ENCODE results near the gene NRGN. TPM values are rescaled to one million over a fixed set of nuclear protein-coding genes. Genes with fewer than 3 reads are reported as not detected.
"Not testable (repeated sequence)": the region's sequence is repeated elsewhere in the genome, so short reads cannot be mapped to it uniquely, and the experiment has no call there.

The NRGN gene
- total RNA-seq, 1 experiment from 2014 or later: 17.5 TPM

DNA sequence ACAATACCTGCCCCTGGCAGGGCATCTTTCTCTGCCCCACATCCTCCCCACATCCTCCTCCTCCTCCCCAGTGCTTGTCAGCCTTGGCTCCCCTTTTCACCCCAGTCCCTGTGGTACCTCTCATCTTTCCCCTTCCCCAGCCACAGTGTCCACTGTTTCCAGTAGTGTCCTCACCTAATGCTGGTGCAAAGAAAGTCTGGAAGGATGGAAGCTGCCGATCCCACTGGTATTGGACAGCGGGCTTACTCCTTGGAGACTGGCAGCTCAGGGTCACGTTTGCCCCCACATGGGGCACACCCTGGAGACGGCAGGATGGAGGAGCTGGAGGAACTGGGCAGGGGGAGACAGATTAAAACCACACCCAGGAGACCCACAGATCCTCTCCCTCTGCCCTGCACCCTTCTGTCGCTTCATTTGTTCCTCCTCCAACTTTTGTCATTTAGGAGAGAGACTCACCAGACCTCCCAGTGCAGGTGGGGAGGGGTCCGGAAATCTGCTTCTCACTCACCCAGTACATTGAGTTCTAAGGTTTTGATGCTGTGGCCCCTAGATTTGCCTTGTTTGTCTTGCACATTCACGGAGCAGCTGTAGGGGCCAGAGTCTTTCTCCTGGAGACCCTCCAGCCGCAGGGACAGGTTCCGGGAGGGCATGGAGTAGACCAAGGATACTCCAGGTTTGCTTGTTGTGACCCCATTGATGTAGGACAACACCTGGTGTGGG is 16.5 kb downstream of the NRGN start:
- DNase-seq (ENCODE audit: low read depth): no peak

DNA sequence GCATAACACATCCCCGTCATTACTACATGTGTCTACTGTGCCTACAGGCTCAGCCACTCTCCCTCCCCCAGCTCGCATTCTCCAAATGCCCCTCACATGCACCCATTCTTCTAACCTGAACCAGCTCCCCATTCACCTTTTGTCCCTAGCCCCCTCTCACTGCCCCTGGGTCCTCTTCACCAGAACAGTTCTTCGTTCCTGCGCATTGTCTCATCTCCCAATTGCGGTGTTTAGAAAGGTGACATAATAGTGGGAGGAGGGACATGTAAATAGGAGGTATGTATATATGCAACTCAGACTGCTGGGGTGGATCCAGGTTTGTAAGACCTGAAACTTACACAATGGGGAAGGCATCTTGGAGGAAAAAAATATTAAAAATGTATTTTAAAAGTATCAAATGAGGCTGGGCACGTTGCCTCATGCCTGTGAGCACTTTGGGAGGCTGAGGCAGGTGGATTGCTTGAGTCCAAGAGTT is 17.0 kb downstream of the NRGN start:
- no peak for DNase-seq (ENCODE audit: low read depth)

DNA sequence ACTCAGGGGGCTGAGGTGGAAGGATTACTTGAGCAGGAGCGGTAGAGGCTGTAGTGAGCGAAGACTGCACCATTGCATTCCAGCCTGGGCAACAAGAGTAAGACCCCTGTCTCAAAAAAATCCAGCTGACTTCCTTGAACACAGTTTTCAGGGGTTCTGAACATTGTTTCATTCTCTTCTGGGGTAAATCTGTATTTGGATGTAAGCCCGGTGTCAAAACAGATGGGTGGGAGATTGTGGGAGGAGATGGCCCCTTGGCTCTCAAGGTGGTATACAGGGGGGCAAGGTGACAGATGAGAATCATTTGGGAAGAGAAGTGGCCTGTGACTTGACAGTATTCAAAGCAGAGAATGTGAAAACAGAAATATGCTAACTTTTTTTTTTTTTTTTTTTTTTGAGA is 17.6 kb downstream of the NRGN start:
- no peak for DNase-seq (ENCODE audit: low read depth)

- DNase-seq (ENCODE audit: low read depth): no peak
Measured at GRCh38 chr11:124758355-124759265, 18.9 kb downstream of the NRGN start.

- DNase-seq (ENCODE audit: low read depth): no peak
Measured at GRCh38 chr11:124759266-124760204, 19.8 kb downstream of the NRGN start.

GRCh38 chr11:124760205-124760652 is 20.5 kb downstream of the NRGN start:
- DNase-seq (ENCODE audit: low read depth): no peak

DNA sequence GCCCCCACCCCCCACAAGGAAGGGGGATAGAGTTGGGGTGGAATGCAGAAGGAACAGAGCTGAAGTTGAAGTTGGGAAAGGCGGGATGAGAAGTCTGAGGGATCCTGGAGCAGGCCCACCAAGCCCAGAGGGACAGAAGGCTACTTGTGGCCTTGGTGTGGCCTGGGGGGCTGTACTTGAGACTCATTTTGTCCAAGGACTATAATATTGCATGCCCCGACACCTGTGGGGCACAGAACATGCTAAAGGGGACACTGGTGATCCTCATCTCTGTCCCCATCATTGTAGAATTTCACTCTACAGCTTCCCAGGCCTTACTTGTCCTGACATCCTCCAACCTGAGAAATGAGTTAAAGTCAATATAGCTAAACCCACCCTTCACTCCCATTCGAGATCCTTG is 21.1 kb downstream of the NRGN start:
- no peak for DNase-seq (ENCODE audit: low read depth)

DNA sequence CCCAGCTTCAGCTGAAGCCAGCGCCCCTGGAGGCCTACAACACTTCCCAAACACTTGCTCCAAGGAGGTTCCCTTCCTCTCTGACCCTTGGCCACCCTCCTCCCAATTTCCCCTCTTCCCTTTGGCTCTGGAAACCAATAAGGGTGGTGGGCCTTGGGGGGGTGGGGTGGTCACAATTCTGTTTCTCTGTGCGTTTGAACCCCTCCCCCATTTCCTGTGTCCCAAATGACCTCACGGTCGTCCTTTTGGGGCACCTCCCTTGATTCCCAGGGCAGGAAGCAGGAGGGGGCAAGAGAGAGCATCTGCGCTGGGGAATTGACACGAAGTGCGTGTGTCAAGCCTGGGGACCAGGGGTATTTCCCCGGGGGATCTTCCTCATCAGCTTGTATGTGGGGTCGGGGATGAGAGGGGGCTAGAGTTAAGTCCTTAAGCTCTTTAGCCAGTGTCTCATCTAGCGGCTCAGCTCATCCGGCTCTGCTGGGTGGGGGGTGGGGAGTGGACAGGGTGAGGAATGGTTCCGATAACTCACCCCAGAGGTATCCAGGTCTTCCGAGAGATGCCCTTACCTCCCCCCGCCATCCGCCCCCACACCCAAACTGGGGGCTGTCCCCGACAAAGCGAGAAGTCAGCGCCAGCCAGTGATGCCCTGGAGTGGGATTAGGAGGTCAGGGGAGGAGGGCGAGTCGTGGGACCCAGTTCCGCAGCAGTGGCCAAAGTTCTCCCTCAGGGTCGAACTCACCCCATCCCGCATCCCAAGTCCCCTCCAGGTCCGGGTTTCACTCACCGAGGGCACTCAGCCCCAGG is 21.8 kb downstream of the NRGN start:
- DNase-seq (ENCODE audit: low read depth): no peak

DNA sequence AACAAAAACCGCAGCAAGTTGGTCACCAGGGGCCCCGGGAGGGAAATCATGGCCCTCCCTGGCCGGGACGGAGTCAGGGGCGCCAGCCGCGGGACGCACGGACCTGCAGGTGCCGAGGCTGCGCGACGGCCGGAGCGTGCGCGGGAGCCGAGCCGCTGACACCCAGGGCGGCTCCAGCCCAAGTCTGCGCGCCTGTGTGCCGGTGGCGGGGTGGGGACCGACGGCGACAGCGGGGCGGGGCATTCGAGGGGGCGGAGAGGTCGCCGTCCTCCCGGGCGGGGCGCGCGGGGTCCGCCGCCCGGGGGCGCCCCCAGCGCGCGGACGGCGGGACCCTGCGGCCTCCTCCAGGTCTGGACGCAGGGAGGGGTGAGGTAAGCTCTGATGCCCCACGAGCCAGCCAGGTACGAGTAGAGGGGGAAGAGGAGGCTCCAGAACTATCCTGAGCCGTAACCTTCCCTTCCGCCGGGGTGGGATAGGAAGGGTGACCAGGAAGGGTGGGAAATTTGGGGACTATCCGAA is 22.4 kb downstream of the NRGN start, which contains the start of gene ESAM:
TSS of gene ESAM (minus strand) at position 186 of the 519 bp plus-strand sequence. CDS start at position 50, 136 bp downstream.
- no peak for DNase-seq (ENCODE audit: low read depth)

- no peak for DNase-seq (ENCODE audit: low read depth)
Measured at GRCh38 chr11:124762624-124763155, 22.9 kb downstream of the NRGN start.

DNA sequence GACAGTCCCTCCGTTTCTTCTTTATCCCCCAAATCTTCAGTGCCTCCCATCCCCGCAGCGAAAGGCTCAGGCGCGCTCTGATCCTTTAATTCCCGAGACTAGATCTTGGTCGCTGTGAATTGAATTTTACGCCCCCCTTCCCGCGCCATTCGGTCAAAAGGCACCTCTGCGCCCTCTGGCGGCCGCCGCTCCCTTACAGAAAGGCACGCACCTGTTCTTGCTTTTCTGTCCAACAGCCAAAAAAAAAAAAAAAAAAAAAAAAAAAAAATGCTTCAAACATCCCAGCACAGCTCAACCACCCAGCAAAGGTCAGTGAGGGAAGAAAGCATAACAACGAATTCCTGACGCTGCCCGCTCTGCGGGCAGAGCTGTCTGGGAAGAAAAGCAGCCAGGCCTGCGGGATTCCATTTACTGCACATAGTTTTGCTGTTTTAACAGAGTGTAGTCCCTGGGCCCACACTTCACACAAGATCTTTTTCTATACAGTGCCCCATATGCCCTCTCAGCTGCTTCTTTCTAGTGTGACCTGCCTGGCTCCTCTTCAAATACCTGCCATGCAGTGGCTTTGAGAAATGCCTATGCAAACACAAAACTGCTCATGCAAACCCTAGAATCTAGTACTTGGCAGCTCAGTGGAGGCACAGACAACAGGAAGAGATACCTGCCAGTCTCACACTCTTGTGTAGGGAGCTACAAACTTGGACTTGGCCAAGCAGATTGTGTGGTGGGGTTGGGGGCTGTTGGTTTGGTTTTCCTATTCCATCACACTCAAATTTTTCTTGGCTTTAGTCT is 23.6 kb downstream of the NRGN start:
- peak; percentile 77 for DNase-seq (ENCODE audit: low read depth)

- DNase-seq (ENCODE audit: low read depth): no peak
Measured at GRCh38 chr11:124766156-124766555, 26.4 kb downstream of the NRGN start.

DNA sequence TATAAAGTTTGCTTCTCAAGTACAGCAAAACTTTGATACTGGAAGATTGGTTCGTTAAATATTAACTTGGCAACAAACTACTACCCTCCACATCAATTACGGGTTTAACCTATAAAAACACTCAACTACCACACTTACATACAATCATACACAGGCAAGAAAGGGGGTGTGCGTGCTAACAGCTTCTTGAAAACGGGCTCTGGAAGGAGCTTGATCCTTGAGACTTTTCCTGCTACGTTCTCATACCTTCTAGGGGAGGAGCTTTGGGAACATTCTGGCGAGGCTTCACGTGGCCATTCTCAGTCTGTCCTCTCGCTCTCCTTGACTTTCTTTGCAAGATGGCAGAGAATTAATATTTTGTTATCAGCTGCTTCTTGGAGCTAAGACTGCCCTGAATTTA is 29.2 kb downstream of the NRGN start:
- DNase-seq (ENCODE audit: low read depth): no peak

DNA sequence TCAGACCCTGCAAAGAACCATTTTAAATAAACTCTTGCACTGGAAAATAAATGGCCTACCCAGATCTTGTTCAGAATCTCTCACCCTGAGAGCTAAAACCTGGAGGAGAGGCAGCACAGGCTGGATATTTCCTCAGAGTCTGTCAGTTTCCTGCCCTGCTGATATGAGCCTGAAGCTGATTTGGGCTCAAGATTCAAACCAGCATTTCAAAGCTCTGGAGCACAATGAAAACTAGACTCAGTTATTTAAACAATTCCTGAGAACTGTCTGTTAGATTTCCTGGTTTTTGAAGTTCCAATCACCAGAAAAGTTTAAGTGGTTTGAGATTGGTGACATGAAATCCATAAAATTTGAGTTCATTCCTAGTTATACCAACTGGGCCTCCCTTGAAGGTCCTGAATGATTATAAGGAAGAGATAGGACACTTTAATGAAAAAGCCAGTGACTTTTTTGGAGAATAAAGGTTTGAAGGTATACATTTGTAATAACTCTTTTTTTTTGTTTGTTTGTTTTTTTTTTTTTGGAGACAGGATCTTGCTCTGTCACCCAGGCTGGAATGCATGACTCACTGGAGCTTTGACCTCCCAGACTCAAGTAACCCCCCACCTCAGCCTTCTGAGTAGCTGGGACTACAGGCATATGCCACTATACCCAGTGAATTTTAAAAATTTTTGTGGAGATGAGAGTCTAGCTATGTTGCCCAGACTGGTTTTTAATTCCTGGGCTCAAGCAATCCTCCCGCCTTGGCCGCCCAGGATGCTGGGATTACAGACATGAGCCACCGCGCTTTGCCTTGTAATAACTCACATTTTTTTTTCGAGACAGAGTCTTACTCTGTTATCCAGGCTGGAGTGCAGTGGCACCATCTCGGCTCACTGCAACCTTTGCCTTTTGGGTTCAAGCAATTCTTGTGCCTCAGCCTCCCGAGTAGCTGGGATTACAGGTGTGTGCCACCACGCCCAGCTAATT is 30.3 kb downstream of the NRGN start:
- DNase-seq (ENCODE audit: low read depth): peak; percentile 80

DNA sequence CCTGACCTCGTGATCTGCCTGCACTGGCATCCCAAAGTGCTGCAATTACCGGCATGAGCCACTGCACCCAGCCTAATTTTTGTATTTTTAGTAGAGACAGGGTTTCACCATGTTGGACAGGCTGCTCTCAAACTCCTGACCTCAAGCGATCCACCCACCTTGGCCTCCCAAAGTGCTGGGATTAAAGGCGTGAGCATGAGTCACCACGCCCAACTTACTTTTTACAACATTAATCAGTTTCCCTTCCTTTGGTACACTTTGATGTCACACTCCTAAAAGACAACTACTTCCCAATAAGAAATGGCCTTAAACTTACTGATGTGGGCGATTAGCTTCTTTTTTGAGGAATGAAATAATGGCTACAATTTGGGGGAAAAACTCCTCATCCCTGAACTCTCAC is 31.2 kb downstream of the NRGN start:
- DNase-seq (ENCODE audit: low read depth): not testable (repeated sequence)

GRCh38 chr11:124776865-124777645 is 37.3 kb downstream of the NRGN start:
- DNase-seq (ENCODE audit: low read depth): no peak

DNA sequence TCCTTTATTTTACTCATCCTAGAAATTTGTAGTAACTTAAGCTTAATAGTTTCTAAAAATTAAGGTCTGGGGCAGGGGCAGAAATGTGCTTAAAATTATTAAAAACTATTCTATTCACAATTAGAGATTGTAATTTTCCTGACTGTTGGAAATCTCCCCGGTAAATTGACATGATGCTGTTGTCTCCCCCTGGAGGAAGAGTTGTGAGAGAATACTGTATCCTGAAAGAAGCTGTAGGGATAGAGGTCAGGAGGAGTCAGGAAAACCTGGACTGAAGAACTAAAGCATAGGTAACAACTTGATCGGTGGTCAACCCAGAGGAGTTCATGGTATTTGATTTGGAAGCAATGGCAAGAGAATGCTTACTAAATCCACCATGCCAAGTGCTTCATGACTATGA is 38.5 kb downstream of the NRGN start:
- no peak for DNase-seq (ENCODE audit: low read depth)

All from HT1080 (cell line).